Endothelial cell (in vitro differentiated cells): ENCODE results near the gene IRGC. TPM values are rescaled to one million over a fixed set of nuclear protein-coding genes. Genes with fewer than 3 reads are reported as not detected.
A peak's percentile ranks its signal among the peaks of the same experiment; 100 is the strongest.

Experiments
- DNase-seq: peaks from one replicate; pipeline ENCODE4 v3.0.0; 2021; ENCODE audit warnings: low spot score
- H3K27ac Mint-ChIP-seq: one replicate; pipeline ENCODE4 v1.8.0; 2021; ENCODE audit warnings: mixed read lengths, inconsistent platforms; ENCODE audit not compliant: unreplicated experiment
- H3K27me3 Mint-ChIP-seq: one replicate; pipeline ENCODE4 v1.8.0; 2021; ENCODE audit warnings: mild to moderate bottlenecking, moderate library complexity, mixed read lengths, inconsistent platforms; ENCODE audit not compliant: unreplicated experiment
- H3K36me3 Mint-ChIP-seq: one replicate; pipeline ENCODE4 v1.8.0; 2021; ENCODE audit warnings: mild to moderate bottlenecking, low read depth, mixed read lengths, inconsistent platforms; ENCODE audit not compliant: unreplicated experiment
- H3K4me1 Mint-ChIP-seq: one replicate; pipeline ENCODE4 v1.8.0; 2021; ENCODE audit warnings: mild to moderate bottlenecking, mixed read lengths, inconsistent platforms; ENCODE audit not compliant: unreplicated experiment
- H3K4me3 Mint-ChIP-seq: one replicate; pipeline ENCODE4 v1.8.0; 2021; ENCODE audit warnings: mild to moderate bottlenecking, mixed read lengths, inconsistent platforms; ENCODE audit not compliant: unreplicated experiment
- H3K9me3 Mint-ChIP-seq: one replicate; pipeline ENCODE4 v1.8.0; 2021; ENCODE audit warnings: mixed read lengths, inconsistent platforms; ENCODE audit not compliant: unreplicated experiment
- total RNA-seq: library from RNA; stranded (reverse); fragmentation: NEBNext Ultra II Directional; extraction: Animal tissue kit (Norgen Biotek cat#: 25700); gene quantifications from one replicate; pipeline ENCODE4 v1.2.1, GENCODE V29; 2021; ENCODE audit not compliant: unreplicated experiment
- TF ChIP-seq, protein P1 (sequence below): fragments of 200-600 bp; sonication (generic); IDR thresholded peaks from one replicate; pipeline ENCODE4 v1.5.0; 2021; ENCODE audit warnings: antibody characterized with exemption; ENCODE audit not compliant: unreplicated experiment

Gene IRGC
- total RNA-seq, 1 donor from 2014 or later: not detected

DNA sequence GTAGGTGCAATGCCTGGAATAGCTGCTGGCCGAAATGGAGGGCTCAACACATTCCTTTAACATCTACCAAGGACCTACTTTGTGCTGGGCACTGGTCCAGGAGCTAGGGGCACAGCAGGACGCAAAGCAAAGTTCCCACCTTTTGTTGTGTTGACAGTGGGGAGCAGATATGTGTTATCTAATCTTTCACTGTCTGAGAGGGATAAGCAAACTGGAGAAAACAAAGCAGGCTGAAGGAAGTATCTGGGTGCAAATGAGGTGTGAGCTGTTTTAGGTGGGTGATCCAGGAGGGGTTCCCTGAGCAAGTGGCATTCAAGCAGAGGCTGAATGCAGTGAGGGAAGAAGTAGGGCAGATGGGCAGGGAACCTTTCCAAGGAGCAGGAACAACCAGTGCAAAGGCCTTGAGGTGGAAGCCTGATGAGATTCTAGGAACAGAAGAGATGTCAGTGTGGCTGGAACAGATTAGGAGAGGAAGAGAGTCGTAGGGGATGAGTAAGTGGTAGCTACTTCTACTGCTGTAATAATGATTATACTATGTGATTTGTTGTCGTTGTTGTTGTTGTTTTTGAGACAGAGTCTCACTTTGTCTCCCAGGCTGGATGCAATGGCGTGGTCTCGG lies 43.7 kb upstream of the IRGC start:
- Mint-ChIP-seq H3K36me3 (peaks cover 8% of the 10 kb centered on the region), H3K4me3 (no peak overlapping the region), H3K27ac (peak overlapping the region; percentile 15), H3K9me3 (no peaks in the 10 kb centered on the region), H3K4me1 (peaks cover 28% of the 10 kb centered on the region), H3K27me3 (peaks cover 7% of the 10 kb centered on the region)
- DNase-seq: no peak
- TF ChIP-seq, protein P1, sequence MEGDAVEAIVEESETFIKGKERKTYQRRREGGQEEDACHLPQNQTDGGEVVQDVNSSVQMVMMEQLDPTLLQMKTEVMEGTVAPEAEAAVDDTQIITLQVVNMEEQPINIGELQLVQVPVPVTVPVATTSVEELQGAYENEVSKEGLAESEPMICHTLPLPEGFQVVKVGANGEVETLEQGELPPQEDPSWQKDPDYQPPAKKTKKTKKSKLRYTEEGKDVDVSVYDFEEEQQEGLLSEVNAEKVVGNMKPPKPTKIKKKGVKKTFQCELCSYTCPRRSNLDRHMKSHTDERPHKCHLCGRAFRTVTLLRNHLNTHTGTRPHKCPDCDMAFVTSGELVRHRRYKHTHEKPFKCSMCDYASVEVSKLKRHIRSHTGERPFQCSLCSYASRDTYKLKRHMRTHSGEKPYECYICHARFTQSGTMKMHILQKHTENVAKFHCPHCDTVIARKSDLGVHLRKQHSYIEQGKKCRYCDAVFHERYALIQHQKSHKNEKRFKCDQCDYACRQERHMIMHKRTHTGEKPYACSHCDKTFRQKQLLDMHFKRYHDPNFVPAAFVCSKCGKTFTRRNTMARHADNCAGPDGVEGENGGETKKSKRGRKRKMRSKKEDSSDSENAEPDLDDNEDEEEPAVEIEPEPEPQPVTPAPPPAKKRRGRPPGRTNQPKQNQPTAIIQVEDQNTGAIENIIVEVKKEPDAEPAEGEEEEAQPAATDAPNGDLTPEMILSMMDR: no peak

- H3K4me3 Mint-ChIP-seq: no peak overlapping the region
- H3K36me3 Mint-ChIP-seq: peaks cover 5% of the 10 kb centered on the region
- H3K27me3 Mint-ChIP-seq: peaks cover 6% of the 10 kb centered on the region
- no peak overlapping the region for H3K27ac Mint-ChIP-seq
- TF ChIP-seq, protein P1: no peak
- H3K9me3 Mint-ChIP-seq: no peaks in the 10 kb centered on the region
- H3K4me1 Mint-ChIP-seq: peaks cover 20% of the 10 kb centered on the region
- DNase-seq: no peak
Observed at GRCh38 chr19:43673637-43674036, 42.2 kb upstream of the IRGC start.

- Mint-ChIP-seq H3K27ac (peak overlapping the region; percentile 57), H3K4me1 (peaks cover 20% of the 10 kb centered on the region), H3K27me3 (peaks cover 6% of the 10 kb centered on the region), H3K36me3 (peaks cover 5% of the 10 kb centered on the region), H3K4me3 (no peak overlapping the region), H3K9me3 (no peaks in the 10 kb centered on the region)
- no peak for DNase-seq
- TF ChIP-seq, protein P1: no peak
Observed at GRCh38 chr19:43674183-43674582, 41.7 kb upstream of the IRGC start.

- Mint-ChIP-seq H3K27me3 (peaks cover 6% of the 10 kb centered on the region), H3K9me3 (no peaks in the 10 kb centered on the region), H3K4me3 (no peak overlapping the region), H3K36me3 (peaks cover 5% of the 10 kb centered on the region), H3K27ac (peak overlapping the region; percentile 57), H3K4me1 (peaks cover 20% of the 10 kb centered on the region)
- no peak for DNase-seq
- TF ChIP-seq, protein P1: no peak
Observed at GRCh38 chr19:43674596-43674995, 41.3 kb upstream of the IRGC start.

DNA sequence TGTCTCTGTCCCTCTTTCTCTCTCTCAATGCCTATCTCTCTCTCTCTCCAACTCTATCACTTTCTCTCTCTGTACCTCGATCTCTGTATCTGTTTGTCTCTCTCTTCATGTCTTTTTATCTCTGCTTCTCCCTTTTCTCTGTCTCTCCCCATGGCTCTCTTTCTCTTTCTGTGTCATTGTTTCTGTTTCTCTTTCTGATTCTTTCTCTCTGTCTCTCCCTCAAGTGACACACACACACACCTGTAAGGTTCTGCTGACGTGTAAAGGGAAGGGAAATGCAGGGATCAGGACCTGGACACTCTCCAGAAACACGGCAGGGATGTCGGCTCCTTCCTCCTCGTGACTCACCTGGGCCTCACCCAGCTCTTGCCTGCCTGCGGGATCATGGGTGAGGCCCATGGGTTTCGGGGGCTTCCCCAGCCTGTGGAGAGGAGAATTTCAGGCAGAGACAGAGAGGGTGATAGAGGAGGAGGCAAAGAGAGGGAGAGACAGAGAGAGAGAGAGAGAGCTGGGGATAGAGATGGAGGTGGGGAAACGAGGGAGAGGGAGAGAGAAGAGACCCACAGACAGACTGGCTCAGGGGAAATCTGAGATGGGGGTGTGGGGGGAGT lies 40.5 kb upstream of the IRGC start:
- TF ChIP-seq, protein P1: no peak
- Mint-ChIP-seq H3K27me3 (peaks cover 6% of the 10 kb centered on the region), H3K4me1 (peaks cover 14% of the 10 kb centered on the region), H3K9me3 (no peaks in the 10 kb centered on the region), H3K36me3 (peaks cover 2% of the 10 kb centered on the region), H3K4me3 (no peak overlapping the region), H3K27ac (no peak overlapping the region)
- no peak for DNase-seq
